Suprapubic skin (tissue), 4 donors: ENCODE measurements around the gene ROBO2.

Experiments
- EP300 ChIP-seq: sonication (generic); formaldehyde crosslinking; IDR thresholded peaks from one replicate; pipeline ENCODE4 v1.6.1; 2017; ENCODE audit warnings: antibody characterized with exemption
- POLR2A ChIP-seq, 2 donors: fragments of 450-650 bp; IDR thresholded peaks; one replicate each; pipeline ENCODE4 v1.6.1; 2017; ENCODE audit warnings: antibody characterized with exemption in 2 of 2, mild to moderate bottlenecking in 2 of 2, moderate library complexity in 2 of 2
- POLR2AphosphoS5 ChIP-seq, 3 donors: sonication (generic); formaldehyde crosslinking; IDR thresholded peaks; one replicate each; pipeline ENCODE4 v1.6.1; 2017; ENCODE audit warnings: antibody characterized with exemption in 3 of 3
- TF ChIP-seq, protein P1 (sequence below), 2 donors: fragments of 200-600 bp in 1 of 2; fragments of 450-650 bp in 1 of 2; sonication (generic) in 1 of 2; IDR thresholded peaks; one replicate each; pipeline ENCODE4 v1.5.1; 2016 to 2019; ENCODE audit warnings: antibody characterized with exemption in 2 of 2, mild to moderate bottlenecking in 1 of 2, moderate library complexity in 1 of 2

DNA sequence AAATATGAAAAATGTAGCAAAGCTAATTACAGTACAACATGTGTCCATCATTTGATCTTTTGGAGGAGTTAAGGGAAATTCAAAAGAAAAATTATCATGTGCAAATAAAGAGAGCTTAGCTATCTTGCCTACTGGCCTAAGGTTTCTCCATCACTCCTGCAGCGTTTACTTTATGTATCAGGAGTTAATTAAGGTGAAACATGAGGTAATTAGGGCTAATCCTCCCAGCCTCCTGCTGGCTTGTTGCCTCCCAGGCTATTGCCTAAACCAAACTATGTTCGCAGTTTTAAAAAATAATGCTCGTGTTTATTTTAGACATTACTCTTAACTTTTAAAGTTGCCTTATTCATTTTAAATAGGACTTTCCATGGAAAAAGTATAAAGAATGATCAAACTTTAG lies 367.5 kb downstream of the ROBO2 start:
- TF ChIP-seq, protein P1, sequence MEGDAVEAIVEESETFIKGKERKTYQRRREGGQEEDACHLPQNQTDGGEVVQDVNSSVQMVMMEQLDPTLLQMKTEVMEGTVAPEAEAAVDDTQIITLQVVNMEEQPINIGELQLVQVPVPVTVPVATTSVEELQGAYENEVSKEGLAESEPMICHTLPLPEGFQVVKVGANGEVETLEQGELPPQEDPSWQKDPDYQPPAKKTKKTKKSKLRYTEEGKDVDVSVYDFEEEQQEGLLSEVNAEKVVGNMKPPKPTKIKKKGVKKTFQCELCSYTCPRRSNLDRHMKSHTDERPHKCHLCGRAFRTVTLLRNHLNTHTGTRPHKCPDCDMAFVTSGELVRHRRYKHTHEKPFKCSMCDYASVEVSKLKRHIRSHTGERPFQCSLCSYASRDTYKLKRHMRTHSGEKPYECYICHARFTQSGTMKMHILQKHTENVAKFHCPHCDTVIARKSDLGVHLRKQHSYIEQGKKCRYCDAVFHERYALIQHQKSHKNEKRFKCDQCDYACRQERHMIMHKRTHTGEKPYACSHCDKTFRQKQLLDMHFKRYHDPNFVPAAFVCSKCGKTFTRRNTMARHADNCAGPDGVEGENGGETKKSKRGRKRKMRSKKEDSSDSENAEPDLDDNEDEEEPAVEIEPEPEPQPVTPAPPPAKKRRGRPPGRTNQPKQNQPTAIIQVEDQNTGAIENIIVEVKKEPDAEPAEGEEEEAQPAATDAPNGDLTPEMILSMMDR (IDR thresholded peaks at IDR 0.05) = no peak
- TF ChIP-seq EP300 = no peak
- TF ChIP-seq POLR2A (IDR thresholded peaks at IDR 0.05) = no peak
- TF ChIP-seq POLR2AphosphoS5 (IDR thresholded peaks at IDR 0.05) = no peak
